GM21619 (cell line): ENCODE results near the gene RYR1.
"Not testable (repeated sequence)": the region's sequence is repeated elsewhere in the genome, so short reads cannot be mapped to it uniquely, and the experiment has no call there.

Source experiments
- ATAC-seq: cut with Tn5 transposase; IDR thresholded peaks from one replicate; pipeline ENCODE4 v1.9.1; 2021; ENCODE audit not compliant: unreplicated experiment

Gene RYR1

DNA sequence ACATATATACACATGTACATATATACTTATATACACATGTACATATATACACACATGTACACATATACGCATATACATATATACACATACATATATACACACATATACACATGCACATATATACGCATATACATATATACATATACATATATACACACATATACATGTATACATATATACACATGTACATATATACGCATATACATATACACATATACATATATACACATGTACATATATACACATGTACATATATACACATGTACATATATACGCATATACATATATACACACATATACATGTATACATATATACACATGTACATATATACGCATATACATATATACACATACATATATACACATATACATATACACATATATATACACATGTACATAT, 169.4 kb downstream of the RYR1 start:
- not testable (repeated sequence) for ATAC-seq

DNA sequence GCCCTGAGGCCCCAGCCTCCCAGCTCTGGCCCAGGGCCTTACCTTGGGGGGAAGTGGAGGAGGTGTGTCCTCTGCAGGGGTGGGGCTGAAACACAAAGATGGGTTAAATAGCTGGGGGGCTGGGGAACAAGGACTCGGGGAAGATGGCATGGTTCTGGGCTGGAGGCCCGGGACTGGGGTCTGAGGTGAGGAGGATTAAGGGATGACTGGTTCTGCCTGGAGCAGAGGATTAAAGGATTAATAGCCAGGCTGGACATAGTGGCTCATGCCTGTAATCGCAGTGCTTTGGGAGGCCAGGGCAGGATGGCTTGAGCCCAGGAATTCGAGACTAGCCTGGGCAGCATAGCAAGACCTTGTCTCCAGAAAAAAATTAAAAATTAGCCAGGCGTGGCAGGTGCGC, 172.6 kb downstream of the RYR1 start:
- no peak for ATAC-seq

DNA sequence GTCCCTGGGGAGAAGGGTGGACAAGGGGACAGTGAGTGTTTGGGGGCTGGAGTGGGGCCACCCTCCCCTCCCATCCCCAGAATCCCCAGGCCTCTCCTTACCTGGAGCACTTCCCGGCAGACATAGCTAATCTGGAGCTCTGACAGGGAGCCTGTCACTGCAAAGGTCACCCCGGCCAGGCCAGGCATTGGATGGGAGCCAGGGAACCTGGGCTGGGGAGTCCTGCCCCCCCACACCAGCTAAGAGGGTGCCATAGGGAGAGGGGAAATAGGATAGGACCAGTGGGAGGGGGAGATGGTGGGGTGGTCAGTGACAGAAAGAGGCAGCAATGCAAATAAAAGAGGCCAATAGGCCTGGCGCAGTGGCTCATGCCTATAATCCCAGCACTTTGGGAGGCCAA, 180.8 kb downstream of the RYR1 start:
- ATAC-seq: no peak

DNA sequence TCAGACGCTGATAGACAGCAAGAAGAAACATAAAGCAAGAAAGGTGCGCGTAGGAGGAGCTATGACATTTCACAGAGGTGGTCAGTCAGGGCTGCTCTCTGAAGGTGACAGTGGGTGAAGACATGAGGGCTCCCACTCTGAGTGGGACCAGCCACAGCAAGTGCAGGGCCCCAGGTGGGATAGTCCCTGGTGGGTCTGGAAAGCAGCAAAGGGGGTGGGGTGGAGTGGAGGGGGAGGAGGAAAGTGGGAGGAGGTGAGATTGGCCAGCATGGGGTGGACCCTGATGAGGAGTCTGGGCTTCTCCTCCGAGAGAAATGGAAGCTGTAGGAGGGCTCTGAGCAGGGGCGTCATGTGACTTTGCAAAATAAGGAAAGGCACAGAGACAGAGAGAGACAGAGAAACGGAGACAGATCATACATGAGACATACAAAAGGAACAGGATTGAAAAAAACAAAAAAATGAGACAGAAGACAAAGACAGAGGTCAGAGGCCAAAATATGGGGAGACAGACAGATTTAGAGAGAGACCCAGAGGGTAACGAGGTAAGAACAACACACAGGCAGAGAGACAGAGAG, 181.6 kb downstream of the RYR1 start:
- ATAC-seq: no peak

DNA sequence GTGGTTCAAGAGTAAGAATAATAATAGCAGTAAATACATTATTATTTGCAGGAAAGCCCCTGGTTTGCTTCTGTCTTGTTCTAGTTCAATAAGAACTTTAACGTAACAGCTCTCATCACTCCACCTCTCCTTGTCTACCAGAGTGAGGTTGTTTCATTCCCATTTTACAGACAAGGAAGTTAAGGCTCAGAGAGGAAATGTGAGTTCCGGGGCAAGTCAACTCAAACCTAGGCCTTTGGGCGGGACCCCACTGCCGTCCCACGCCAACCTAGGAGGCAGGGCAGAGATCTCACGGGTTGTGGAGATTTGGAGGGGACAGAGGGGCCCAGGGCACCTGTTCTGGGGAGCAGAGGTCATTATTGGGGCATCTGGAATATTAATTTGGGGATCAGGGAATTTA, 182.8 kb downstream of the RYR1 start:
- no peak for ATAC-seq

DNA sequence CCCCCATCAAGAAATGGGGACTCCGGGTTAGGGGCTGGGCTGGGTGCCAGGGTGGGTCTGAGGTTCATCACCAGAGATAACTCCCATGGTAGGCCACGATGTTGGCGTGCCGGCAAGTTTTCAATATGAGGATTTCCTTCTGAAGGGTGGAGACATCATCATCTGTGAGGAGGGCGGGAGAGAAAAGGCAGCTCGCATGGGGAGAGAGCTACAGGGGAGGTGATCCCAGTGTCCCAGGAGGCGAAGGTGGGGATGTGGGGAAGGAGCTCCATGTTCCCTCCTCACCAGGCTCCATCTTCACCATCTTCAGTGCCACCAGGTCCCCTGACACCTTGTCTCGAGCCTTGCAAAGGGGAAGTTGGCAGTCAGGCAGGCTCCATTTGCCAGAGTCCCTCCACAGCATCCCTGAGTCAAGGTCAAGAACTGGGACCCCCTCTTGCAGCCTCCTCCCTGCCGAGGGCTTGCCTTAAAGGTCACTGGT, 183.8 kb downstream of the RYR1 start:
- no peak for ATAC-seq

DNA sequence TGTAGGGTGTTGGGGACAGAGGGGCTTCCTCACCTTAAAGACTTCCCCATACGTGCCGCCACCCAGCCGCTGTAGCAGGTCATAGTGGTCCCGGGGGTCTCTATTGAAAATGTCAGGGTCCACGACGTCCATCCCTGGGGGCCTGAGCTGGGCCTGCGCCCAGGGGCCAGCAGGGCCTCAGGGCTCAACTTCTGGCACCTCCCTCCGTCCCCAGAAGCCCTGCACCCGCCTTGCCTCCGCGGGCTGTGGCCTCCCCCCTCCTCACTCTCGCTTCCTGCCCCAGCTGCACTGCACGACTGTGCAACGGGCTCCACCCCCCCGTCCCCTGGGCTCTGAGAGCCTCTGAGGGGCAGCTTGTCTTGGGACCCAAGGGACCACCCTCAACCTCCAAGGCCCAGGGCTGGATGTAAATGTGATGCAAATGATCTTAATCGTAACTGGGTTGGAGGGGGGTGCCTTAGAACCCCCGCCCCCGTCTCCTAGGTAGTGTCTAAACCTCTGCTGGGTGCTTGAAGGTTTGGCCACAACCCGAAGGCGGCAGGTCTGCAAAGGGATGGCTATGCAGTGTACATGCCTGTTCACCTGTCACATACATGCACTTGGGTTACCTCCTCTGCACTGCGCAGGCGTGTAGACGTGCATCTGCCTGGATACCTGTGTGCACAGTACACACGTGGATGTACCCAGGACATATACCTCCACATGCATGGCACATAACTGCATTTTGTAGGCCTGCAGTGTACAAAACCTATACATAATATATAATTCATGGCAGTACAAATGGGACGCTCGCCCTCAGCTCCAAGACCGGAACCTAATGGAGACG, 184.5 kb downstream of the RYR1 start, which contains the start of gene MAP4K1:
MAP4K1 (minus strand) TSS at position 190 of the 826 bp plus-strand sequence; CDS start at position 132, 58 bp downstream.
- peak; percentile 57 for ATAC-seq

DNA sequence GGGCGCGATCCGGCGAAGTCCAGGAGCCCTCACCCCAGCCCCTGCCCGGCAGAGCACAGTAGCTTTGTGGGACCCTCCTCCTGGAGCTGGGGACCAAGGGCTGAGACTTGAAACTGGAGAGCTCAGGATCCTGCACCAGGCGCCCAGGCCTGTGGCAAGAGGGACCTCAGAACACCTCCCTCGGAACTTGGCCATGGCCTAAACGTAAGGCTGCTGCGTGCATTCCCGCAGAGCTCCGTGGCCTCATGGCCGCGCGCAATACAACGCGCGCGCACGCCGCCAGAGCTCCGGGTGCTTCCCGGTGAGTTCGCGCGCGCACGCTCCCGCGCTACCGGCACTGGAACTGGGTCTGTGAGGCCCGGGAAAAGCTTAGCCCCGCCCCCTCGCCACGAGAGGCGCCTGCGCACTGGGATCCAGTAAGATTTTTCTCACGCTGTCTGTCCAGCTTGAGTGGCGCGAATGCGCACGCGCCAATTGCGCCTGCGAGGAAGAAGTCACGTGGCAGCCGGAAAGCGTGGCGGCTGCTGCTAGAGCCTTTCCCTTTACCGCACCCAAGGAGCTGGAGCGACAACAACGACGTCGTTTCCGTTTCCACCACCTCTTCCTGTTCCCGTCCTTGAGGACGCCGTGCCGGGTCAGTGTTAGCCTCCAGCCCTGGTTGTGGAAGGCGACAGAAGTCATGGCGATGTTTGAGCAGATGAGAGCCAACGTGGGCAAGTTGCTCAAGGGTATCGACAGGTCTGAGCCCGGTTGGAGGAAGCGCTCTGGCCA, 185.3 kb downstream of the RYR1 start, which contains the start of gene EIF3K:
EIF3K (plus strand) TSS at position 599 of the 771 bp plus-strand sequence; CDS start at position 680, 81 bp downstream.
- ATAC-seq: peak; percentile 43

DNA sequence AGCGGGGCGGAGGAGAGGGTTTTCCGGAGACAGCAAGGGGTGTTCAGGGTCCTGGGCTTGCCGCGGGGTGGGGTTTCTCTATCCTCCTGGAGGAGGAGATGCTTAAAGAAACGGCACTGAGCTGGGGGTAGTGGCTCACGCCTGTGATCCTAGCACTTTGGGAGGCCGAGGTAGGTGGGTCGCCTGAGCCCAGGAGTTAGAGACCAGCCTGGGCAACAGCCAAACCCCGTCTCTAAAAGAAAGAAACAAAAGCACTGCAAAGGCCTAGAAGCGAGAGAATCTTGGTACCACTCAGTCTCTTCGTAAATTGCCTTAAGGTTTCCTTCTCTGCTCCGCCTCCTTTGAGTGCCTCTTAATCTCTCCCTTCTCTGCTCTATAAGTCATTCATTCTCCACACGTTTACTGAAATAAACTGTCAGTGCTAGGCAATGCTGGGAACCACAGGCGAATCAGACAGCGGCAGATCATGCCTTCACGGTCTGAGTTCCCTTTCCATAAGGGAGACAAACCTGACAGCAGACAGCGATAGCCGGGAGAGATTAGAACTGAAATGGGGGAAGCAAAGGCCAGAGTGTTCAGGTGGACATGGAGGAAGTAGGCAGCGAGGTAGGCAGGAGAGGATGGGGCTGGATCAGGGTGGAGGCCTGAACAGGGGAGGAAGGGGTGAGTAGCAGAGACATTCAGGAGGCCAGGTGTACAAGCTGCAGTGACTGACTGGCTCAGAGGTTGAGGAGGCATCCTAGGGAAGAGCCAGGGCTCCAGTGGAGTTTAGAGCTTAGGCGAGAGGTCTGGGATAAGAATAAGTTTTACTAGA, 186.1 kb downstream of the RYR1 start:
- no peak for ATAC-seq

DNA sequence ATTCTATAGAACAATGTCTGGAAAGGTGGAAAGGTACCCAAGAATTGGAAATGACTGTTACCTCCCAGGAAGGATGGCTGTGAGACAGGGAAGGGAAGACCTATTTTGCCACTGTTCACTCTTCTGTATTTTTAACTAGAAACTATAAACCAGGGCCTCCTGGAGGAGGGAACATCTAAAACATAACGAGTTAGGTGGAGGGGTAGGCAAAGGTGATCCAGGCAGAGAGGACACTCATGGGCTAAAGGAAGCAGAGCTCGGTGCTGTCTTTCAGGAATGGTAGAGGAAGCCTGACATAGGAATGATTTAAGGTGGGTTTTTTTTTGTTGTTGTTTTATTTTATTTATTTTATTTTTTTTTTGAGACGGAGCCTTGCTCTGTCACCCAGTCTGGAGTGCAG, 191.3 kb downstream of the RYR1 start:
- no peak for ATAC-seq

DNA sequence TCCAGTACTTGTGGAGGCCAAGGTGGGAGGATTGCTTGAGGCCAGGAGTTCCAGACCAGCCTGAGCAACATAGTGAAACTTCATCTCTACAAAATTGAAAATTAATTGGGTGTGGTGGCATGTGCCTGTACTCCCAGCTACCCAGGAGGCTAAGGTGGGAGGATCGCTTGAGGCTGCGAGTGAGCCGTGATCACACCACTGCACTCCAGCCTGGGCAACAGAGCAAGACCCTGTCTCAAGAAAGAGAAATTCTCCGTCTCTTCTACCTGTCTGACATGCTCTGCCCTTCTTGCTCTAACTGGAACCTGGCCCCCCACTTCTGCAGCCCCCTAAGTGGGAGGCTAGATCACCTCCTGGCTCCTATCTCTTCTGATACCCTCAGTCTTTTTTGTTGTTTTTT, 192.9 kb downstream of the RYR1 start:
- no peak for ATAC-seq

DNA sequence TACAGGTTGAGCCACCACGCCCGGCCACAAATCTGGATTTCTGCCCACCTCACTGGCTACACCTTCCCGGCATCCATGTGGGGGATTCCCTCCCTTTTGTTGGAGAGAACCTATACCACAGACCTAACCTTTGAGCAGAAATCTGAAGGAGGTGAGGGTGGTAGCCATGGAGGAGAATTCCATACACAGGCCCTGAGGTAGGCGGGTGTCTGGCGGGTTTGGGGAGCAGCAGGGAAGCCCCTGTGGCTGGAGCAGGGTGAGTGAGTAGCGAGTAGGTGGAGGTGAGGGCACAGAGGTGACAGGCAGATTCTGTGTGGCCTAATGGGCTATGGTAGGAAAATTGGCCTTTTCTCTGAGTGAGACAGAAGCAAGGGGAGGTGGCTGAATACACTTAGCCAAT, 196.1 kb downstream of the RYR1 start:
- no peak for ATAC-seq

DNA sequence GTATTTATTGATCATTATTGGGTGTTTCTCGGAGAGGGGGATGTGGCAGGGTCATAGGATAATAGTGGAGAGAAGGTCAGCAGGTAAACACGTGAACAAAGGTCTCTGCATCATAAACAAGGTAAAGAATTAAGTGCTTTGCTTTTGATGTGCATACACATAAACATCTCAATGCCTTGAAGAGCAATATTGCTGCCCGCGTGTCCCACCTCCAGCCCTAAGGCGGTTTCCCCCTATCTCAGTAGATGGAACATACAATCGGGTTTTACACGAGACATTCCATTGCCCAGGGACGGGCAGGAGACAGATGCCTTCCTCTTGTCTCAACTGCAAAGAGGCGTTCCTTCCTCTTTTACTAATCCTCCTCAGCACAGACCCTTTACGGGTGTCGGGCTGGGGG, 197.8 kb downstream of the RYR1 start:
- not testable (repeated sequence) for ATAC-seq

DNA sequence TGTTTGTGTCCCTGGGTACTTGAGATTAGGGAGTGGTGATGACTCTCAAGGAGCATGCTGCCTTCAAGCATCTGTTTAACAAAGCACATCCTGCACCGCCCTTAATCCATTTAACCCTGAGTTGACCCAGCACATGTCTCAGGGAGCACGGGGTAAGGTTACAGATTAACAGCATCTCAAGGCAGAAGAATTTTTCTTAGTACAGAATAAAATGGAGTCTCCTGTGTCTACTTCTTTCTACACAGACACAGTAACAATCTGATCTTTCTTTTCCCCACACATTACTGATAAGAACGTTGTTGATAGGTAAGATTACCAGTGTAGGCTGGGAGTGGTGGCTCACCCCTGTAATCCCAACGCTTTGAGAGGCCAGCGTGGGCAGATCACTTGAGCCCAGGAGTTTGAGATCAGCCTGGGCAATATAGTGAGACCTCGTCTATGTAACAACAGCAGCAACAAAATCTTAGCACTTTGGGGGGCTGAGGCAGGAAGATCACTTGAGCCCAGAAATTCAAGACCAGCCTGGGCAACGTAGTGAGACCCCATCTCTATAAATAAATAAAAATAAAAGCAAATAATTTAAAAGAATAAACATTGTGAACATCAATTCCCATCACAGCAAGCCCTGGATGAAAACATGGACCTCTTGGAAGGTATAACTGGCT, 198.5 kb downstream of the RYR1 start:
- ATAC-seq: not testable (repeated sequence)

DNA sequence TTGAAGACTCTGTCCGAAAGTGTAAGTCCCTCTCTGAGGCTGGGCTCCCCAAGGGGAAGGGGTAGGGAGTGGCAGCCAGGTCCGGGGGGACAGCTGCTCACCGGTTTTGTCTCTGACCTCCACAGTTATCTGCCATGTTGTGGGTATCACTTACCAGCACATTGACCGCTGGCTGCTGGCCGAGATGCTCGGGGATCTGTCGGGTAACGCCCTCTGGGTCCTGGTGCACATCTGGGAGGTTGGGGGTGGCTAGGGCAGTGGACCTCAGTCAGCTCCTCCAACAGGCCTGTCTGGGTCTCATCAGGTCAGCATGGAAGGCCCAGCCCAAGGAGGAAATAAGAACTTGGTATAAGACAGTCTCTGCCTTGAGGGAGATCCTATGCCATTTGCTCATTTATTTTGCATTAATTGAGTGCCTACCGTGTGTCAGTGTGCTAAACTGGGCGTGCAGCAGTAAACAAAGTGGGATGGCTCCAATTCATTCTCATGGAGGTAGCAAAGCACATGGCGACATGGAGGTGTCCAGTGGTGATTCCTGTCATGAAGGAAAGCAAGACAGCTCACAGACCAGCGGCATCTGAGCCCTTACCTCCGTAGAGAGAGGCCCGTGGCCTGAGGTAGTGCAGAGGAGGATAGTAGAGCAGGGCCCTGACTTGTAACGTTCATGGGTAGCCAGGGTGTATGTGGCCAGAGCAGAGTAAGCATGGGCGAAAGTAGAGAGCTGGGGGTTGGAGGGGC, 199.2 kb downstream of the RYR1 start:
- ATAC-seq: no peak

DNA sequence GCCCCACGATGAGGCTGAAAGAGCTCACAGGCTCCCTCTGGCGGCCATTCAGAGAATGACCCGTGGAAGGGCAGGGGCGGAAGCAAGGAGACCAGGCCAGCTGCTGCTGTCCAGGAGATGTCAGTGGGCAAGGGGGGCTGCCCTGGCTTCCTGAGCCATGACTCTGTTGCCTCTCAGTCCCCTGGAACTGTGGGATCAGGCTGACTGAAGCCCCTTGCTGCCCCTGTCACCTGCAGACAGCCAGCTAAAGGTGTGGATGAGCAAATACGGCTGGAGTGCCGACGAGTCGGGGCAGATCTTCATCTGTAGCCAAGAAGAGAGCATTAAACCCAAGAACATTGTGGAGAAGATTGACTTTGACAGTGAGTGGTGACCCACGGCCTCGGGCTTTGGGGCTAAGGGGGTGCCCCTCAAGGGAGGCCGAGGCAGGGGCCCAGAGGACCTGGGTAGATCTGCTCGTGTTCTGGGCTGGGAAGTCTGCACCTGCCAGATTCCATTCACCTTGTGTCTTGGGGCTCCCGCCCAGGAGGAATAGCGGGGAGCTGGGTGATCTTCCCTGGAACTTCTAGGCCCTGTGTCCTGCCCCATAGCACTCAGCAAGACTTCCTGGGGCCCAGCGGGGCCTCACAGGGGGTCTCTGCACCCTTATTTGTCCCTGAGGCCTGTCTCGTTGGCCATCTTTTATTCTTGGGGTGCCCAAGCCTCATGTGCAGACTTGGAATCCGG, 201.4 kb downstream of the RYR1 start:
- no peak for ATAC-seq

DNA sequence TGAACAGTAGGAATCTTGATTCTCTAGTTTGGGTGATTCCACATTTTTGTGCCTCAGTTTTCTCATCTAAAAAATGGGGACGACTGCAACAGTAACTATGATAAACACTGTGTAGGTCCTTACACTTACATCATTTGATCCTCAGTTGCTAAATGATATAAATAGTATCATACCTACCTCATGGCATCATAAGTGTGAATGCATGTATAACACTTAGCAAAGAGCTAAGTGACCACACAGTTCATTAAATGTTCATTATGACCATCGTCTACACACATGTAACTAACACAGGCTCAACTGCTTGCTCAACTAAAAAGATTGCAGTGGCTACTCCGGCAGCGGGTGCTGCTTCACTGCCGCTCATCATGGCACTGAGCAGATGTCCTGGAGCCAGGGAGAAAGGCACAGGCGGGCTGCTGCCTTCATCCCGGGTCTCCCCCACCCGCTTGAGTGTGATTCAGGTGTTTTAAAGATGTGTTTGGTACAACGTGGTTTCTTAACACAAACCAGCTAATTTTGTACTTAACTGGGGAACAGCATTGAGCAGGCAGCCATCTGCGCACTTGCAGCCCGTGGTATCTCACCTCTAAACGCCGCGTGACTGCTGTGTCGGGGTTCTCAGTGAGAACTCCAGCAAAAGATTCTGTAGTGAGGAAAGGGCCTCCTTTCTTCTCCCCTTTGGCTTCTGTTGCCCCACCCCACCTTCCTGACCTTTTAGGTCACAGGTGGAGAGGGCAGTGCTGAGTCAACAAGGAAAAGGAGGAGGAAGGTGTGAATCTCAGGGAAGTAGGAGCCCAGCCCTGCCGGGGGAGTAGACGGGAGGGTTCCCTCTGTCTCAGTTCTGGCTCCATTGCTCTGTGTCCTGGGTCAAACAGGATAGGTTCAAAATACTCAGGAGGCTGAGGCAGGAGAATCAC, 202.2 kb downstream of the RYR1 start:
- ATAC-seq: no peak
